Activated CD4-positive, alpha-beta memory T cell treated with anti-CD3 and anti-CD28 coated beads, Interleukin-2, amount 10 ng/mL, durations not matched to agents 7 days and 5 days (primary cell): Measurements from ENCODE around the gene MECR. TPM values are rescaled to one million over a fixed set of nuclear protein-coding genes. Genes with fewer than 3 reads are reported as not detected.

Experiments used
- CTCF ChIA-PET: fragments of 350-600 bp; sonication (Branson Sonifier 250); formaldehyde crosslinking; loops from one replicate; lab custom pipeline; 2021; ENCODE audit warnings: antibody characterized with exemption, inconsistent platforms; lab: Charles Lee
- POLR2A ChIA-PET: fragments of 350-600 bp; sonication (Branson Sonifier 250); formaldehyde crosslinking; loops from one replicate; lab custom pipeline; 2021; ENCODE audit warnings: antibody characterized with exemption; lab: Charles Lee
- DNase-seq: peaks from one replicate; pipeline ENCODE4 v3.0.0-alpha.2; 2020
- H3K27ac Mint-ChIP-seq: one replicate; pipeline ENCODE4 v1.8.0; 2021; ENCODE audit warnings: mild to moderate bottlenecking, mixed read lengths
- H3K27me3 Mint-ChIP-seq: one replicate; pipeline ENCODE4 v1.8.0; 2021; ENCODE audit warnings: mixed read lengths
- H3K36me3 Mint-ChIP-seq: one replicate; pipeline ENCODE4 v1.8.0; 2021; ENCODE audit warnings: low read depth, mixed read lengths
- H3K4me1 Mint-ChIP-seq: one replicate; pipeline ENCODE4 v1.8.0; 2021; ENCODE audit warnings: mixed read lengths
- H3K4me3 Mint-ChIP-seq: one replicate; pipeline ENCODE4 v1.8.0; 2021; ENCODE audit warnings: mild to moderate bottlenecking, mixed read lengths
- H3K9me3 Mint-ChIP-seq: one replicate; pipeline ENCODE4 v1.8.0; 2021; ENCODE audit warnings: mixed read lengths
- total RNA-seq, 2 experiments: library from RNA; stranded (reverse); gene quantifications; one replicate each; pipeline ENCODE4 v1.2.3, GENCODE V29; 2021

The MECR gene
- total RNA-seq, 2 experiments from 2014 or later: 13.9 to 17.6 TPM

DNA sequence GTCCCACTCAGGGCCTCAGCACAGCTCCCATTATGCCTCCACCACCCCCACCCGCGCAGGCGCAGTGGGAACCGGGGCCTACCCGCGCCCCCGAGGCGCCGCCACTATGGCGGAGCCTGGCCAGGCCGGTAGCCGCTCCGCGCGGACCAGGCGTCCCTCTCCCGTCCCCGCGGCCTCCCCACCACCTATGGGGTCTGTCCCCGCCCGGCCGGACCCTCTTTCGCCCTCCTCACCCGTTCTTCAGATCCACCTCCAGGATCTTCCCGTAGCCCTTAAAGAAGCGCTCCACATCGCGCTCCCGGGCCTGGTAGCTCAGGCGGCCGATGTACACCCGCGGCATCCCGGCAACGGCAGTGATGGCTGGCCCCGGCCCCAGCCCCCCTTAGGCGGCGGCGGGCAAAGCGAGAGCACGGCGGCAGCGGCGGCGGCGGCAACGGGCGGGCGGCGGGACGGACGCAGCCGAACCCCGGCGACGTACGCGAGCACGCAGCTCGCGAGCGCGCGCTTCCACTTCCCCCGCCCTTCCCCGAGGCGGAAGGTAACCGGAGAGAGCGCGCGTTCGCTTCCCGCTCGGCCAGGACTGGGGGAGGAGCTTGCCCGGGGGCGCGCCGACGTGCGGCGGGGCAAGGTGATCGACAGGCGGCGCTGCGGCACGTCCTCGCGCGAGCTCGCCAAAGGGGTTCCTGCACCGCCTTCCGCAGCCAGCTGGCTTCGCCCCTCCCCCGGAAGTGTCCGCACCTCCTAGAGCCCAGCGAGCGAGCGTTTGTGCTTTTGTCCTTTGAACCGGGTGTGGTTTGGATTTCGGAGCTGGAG is 49.1 kb downstream of the MECR start, which contains the start of gene SRSF4:
TSS of gene SRSF4 (minus strand) at position 488 of the 813 bp plus-strand sequence. CDS start at position 340, 148 bp downstream.
- peak; percentile 99 for DNase-seq
- Mint-ChIP-seq H3K9me3 (no peaks in the 10 kb centered on the region), H3K4me1 (peaks cover 50% of the 10 kb centered on the region), H3K27ac (peak within 1 kb of the TSS; percentile 95), H3K36me3 (peaks cover 39% of the 10 kb centered on the region), H3K27me3 (no peaks in the 10 kb centered on the region), H3K4me3 (peak within 1 kb of the TSS; percentile 98)
- ChIA-PET CTCF (interaction anchor here (0.6 to 6.5 kb wide), 27 partner anchors 10 to 1881 kb away, joined by 3 to 72 read pairs (median 4); partner anchors contain the start of genes EPB41, GMEB1, PTPRU and TAF12), POLR2A (interaction anchor here (0.6 to 6.1 kb wide), 37 partner anchors 9 to 1537 kb away, joined by 3 to 108 read pairs (median 8); partner anchors contain the start of genes ATP5IF1, EPB41, GMEB1 and MECR)

DNA sequence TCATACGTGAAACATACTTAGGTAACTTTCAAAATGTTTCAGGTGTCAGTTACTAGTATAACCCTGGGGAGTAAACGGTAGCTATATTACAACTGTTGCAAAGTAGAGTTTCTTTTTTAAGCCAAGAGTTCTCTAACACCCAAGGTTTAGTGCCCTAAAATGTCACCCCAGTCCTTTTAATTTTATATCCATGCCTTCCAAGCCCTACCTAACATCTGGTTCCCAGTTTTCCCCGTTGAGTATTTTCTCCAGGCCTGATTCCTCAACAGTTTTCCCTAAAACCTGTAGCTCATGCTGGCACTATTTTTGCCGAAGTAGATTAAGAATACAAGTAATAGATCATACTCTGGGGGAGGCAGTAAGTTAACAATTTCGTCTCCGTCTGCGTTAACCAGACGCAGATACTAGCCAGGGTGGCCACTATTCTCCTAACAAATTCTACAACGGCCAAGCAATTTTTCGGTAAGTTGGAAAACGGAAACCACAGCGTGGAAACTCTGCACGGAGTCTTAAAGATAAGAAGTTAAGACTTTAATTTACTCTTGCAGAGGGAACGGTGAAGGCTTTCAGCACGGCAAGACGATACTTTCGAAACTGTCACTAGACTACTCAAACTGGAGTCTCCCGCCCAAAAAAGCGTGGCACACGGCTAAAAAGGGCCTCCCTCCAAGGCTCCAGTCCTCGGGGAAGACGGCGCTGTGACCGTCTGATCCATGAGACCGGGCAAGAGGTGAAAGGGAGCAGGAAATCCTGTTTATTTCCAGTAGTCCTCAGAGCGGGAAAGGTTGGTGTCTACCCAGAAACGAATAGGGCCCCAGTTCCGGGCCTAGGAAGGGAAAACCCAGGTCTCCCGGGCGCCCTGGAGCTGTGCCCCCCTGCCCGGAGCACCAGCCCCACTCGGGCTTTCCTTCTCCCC is 50.0 kb downstream of the MECR start:
- Mint-ChIP-seq H3K27ac (peak overlapping the region; percentile 95), H3K4me3 (peak overlapping the region; percentile 98), H3K4me1 (peaks cover 55% of the 10 kb centered on the region), H3K27me3 (no peaks in the 10 kb centered on the region), H3K9me3 (no peaks in the 10 kb centered on the region), H3K36me3 (peaks cover 42% of the 10 kb centered on the region)
- ChIA-PET POLR2A (interaction anchor here (0.6 to 6.1 kb wide), 37 partner anchors 10 to 1538 kb away, joined by 3 to 108 read pairs (median 7); partner anchors contain the start of genes ATP5IF1, EPB41, GMEB1 and MECR), CTCF (interaction anchor here (1.3 to 6.5 kb wide), 12 partner anchors 10 to 538 kb away, joined by 3 to 72 read pairs (median 8); partner anchors contain the start of genes EPB41, GMEB1, TAF12 and YTHDF2)
- DNase-seq: no peak

DNA sequence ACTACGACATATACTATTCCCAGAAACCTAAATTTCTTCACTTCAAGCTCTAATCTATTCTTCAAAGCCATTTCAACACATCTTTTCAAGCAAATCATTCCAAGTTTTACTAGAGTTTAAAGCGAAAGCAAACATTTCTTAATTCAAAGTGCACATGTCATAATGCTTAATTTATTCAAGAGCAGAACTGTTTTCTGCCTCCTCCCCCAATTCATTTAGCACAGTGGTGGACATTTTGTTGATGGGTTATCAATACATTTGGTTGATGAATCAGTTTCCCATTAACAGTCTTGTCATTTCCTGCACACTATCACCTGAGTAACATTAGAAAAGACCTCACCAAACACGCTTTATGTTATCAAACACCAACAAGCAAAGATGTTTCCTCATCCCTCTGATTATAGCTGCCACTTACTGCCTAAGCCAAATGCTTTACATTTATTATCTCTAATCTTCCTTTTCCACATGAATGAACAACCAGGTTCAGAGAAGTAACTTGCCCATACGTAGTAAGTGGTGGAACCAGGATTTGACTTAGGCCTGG is 51.0 kb downstream of the MECR start:
- H3K4me1 Mint-ChIP-seq: peaks cover 55% of the 10 kb centered on the region

DNA sequence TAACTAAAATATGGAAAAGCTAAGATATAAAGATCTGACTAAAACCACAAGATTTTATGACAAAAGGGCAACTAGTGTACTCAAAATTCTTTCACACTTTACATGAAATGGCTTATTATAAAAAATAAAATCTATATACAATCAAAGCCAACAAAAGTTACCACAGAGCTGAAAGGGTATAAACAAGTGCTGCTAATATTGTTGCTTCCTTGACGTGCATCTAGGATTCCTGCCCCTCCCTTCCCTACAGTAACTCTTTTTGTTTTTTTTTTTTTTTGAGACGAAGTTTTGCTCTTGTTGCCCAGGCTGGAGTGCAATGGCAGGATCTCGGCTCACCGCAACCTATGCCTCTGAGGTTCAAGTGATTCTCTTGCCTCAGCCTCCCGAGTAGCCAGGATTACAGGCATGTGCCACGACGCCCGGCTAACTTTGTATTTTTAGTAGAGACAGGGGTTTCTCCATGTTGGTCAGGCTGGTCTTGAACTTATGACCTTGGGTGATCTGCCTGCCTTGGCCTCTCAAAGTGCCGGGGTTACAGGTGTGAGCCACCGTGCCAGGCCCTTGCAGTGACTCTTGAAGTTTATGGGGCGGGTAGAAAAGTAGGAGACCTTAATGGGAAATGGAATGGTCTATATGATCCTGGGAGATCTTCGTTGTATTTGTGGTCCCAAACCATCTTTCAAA is 53.6 kb downstream of the MECR start:
- no peak for DNase-seq
- ChIA-PET CTCF (interaction anchor here (0.6 to 1.5 kb wide), 3 partner anchors 20 to 436 kb away, joined by 3 read pairs; no protein-coding TSS in a partner anchor), POLR2A (interaction anchor here (1.5 kb wide), 1 partner anchor 11 kb away, joined by 3 read pairs; no protein-coding TSS in a partner anchor)
- peaks cover 53% of the 10 kb centered on the region for H3K4me1 Mint-ChIP-seq
- peaks cover 54% of the 10 kb centered on the region for H3K36me3 Mint-ChIP-seq
- peak overlapping the region; percentile 55 for H3K27ac Mint-ChIP-seq
- peak overlapping the region; percentile 7 for H3K4me3 Mint-ChIP-seq
- no peaks in the 10 kb centered on the region for H3K9me3 Mint-ChIP-seq
- H3K27me3 Mint-ChIP-seq: no peaks in the 10 kb centered on the region

More for the DNA sequence above, 51.0 kb downstream of the MECR start:
- CTCF ChIA-PET: interaction anchor here (3.2 to 6.5 kb wide), 2 partner anchors 9 to 22 kb away, joined by 23 to 72 read pairs; no protein-coding TSS in a partner anchor
- H3K27me3 Mint-ChIP-seq: no peaks in the 10 kb centered on the region
- H3K9me3 Mint-ChIP-seq: no peaks in the 10 kb centered on the region
- H3K36me3 Mint-ChIP-seq: peaks cover 42% of the 10 kb centered on the region
- DNase-seq: no peak
- POLR2A ChIA-PET: interaction anchor here (1.0 to 6.1 kb wide), 13 partner anchors 11 to 598 kb away, joined by 3 to 108 read pairs (median 12); partner anchors contain the start of genes EPB41, GMEB1, MECR and TMEM200B
- peak overlapping the region; percentile 98 for H3K4me3 Mint-ChIP-seq
- H3K27ac Mint-ChIP-seq: peak overlapping the region; percentile 95

DNA sequence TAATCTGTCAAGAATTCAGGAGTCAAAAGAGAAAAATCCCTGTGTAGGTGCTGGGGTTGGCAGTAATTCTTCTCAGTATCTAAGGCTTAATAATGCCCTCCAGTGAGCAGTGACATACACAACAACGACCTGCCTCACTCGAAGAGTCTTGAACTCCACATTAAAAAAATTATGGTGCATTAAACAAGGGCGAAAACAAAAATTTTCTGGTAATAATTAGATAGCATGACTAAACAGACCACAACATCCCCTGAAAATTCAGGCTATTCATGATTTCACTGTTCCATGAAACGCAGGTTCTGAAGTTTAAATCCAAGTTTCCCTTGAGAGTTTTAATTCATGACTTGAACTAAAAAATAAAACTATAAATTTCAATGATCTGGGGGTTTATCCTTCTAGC is 54.2 kb downstream of the MECR start:
- Mint-ChIP-seq H3K36me3 (peaks cover 58% of the 10 kb centered on the region), H3K27ac (no peak overlapping the region), H3K27me3 (no peaks in the 10 kb centered on the region), H3K4me1 (peaks cover 54% of the 10 kb centered on the region), H3K9me3 (no peaks in the 10 kb centered on the region), H3K4me3 (no peak overlapping the region)
- POLR2A ChIA-PET: interaction anchor here (0.7 to 1.5 kb wide), 2 partner anchors 10 to 16 kb away, joined by 3 read pairs; no protein-coding TSS in a partner anchor
- CTCF ChIA-PET: interaction anchor here (1.3 to 1.5 kb wide), 2 partner anchors 21 to 26 kb away, joined by 3 read pairs; no protein-coding TSS in a partner anchor
- no peak for DNase-seq

DNA sequence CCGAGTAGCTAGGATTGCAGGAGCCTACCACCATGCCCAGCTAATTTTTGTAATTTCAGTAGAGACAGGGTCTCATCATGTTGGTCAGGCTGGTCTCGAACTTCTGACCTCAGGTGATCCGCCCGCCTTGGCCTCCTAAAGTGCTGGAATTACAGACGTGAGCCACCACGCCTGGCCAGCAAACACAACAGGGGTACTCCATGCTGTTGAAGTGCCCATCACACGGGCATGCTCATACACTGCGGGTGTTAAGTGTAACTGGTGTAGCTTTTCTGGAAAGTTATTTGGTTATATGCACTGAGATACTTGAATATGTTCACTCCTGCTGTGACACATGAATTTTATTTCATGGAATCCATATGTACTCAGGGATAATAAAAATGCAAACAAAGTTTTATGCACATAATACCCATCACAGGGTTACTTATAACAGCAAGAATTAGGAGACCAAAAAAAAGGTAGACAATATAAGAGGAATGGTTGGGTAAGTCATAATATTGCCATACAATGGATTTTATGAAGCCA is 58.3 kb downstream of the MECR start:
- DNase-seq: no peak
- Mint-ChIP-seq H3K27ac (no peak overlapping the region), H3K36me3 (peaks cover 54% of the 10 kb centered on the region), H3K9me3 (no peaks in the 10 kb centered on the region), H3K4me1 (peaks cover 59% of the 10 kb centered on the region), H3K4me3 (no peak overlapping the region), H3K27me3 (no peaks in the 10 kb centered on the region)
- ChIA-PET CTCF (interaction anchor here (1.6 to 5.0 kb wide), 3 partner anchors 8 to 30 kb away, joined by 4 to 23 read pairs (median 21); partner anchors contain the start of gene SRSF4), POLR2A (interaction anchor here (1.1 to 9.2 kb wide), 2 partner anchors 8 to 12 kb away, joined by 4 to 108 read pairs; partner anchors contain the start of gene SRSF4)

DNA sequence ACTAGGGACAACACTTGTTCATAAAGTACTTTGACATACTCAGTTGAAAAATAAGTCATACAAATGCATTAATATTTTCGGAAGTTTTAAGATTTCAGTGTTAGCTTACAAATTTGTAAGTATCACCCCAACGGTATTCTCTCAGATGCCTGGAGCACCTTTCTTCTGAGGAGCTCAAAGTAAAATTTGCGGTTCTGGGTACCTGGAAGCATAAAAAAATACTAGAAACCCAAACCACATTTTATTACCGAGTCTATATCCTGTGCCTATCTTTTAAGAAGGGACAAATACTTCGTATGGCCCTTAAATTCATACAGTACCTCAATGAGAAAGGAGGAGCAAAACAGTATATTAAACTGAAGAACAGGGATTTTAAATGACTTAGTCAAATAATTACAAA is 59.2 kb downstream of the MECR start:
- Mint-ChIP-seq H3K4me3 (peak overlapping the region; percentile 17), H3K27ac (peak overlapping the region; percentile 40), H3K4me1 (peaks cover 59% of the 10 kb centered on the region), H3K9me3 (no peaks in the 10 kb centered on the region), H3K27me3 (no peaks in the 10 kb centered on the region), H3K36me3 (peaks cover 53% of the 10 kb centered on the region)
- DNase-seq: no peak
- ChIA-PET POLR2A (interaction anchor here (1.0 to 9.2 kb wide), 3 partner anchors 9 to 287 kb away, joined by 3 to 108 read pairs (median 4); partner anchors contain the start of gene SRSF4), CTCF (interaction anchor here (0.6 to 5.0 kb wide), 5 partner anchors 9 to 430 kb away, joined by 3 to 23 read pairs (median 4); partner anchors contain the start of gene SRSF4)

DNA sequence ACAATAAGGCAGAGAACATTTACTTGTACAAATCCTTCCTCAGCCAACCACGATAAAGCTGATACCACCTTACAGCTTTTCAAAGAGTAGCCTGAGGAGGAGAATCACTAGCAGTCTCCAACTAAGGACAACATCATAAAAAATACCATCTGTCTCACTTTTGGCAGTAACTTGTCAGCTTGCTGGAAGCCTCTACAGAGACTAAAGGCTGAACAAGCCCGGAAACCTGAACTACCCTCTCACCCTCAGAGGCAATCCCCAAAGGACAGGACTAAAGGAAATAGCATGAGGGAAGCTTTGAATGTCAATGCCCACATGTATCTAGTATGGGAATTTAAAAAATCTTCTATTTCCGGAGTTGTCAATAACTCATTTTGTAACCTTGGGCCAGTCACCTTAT is 59.6 kb downstream of the MECR start:
- no peaks in the 10 kb centered on the region for H3K9me3 Mint-ChIP-seq
- H3K36me3 Mint-ChIP-seq: peaks cover 56% of the 10 kb centered on the region
- no peaks in the 10 kb centered on the region for H3K27me3 Mint-ChIP-seq
- DNase-seq: no peak
- H3K4me3 Mint-ChIP-seq: no peak overlapping the region
- CTCF ChIA-PET: interaction anchor here (0.6 to 5.0 kb wide), 4 partner anchors 10 to 430 kb away, joined by 3 to 23 read pairs (median 12); partner anchors contain the start of gene SRSF4
- H3K27ac Mint-ChIP-seq: peak overlapping the region; percentile 12
- peaks cover 60% of the 10 kb centered on the region for H3K4me1 Mint-ChIP-seq
- POLR2A ChIA-PET: interaction anchor here (0.8 to 9.2 kb wide), 4 partner anchors 10 to 286 kb away, joined by 3 to 108 read pairs (median 4); partner anchors contain the start of gene SRSF4

DNA sequence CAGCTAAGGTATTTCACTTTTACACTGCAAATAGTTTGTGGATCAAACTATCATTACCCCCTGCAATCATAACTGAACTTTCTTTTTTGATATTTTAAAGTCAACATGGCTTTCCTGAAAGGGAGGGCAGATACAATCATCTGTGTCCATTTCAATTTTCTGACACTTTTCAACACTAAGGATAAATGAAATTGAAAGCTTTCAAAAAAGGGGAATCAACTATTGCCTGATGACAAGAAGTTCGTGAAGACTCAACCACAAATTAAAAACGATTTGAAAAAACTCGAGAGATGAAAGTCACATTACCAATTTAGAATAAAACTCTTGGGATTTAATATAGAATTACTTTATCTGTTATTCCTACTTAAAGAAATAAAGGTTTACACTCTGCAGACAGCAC is 60.8 kb downstream of the MECR start:
- Mint-ChIP-seq H3K36me3 (peaks cover 67% of the 10 kb centered on the region), H3K27me3 (no peaks in the 10 kb centered on the region), H3K27ac (no peak overlapping the region), H3K4me1 (peaks cover 68% of the 10 kb centered on the region), H3K9me3 (no peaks in the 10 kb centered on the region), H3K4me3 (no peak overlapping the region)
- DNase-seq: no peak
- ChIA-PET CTCF (interaction anchor here (0.8 to 5.0 kb wide), 3 partner anchors 11 to 32 kb away, joined by 3 to 23 read pairs (median 21); partner anchors contain the start of gene SRSF4), POLR2A (interaction anchor here (0.8 to 9.2 kb wide), 2 partner anchors 11 to 46 kb away, joined by 3 to 108 read pairs; partner anchors contain the start of gene SRSF4)

DNA sequence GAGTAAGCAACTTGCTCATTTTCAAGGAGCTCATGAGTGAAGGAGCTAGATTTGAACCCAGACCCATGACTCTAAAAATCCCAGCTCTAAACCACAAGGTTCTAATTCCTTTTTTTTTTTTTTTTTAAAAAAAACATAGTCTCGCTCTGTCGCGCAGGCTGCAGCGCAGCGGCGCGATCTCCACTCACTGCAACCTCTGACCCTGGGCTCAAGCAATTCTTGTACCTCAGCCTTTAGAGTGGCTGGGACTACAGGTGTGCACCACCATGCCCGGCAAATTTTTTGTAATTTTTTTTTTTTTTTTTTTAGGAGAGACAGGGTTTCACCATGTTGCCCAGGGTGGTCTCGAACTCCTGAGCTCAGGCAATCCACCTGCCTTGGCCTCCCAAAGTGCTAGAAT is 62.8 kb downstream of the MECR start:
- H3K4me3 Mint-ChIP-seq: no peak overlapping the region
- peaks cover 73% of the 10 kb centered on the region for H3K4me1 Mint-ChIP-seq
- no peaks in the 10 kb centered on the region for H3K9me3 Mint-ChIP-seq
- H3K27ac Mint-ChIP-seq: no peak overlapping the region
- DNase-seq: no peak
- ChIA-PET POLR2A (interaction anchor here (1.3 to 9.2 kb wide), 2 partner anchors 13 to 29 kb away, joined by 3 to 108 read pairs; partner anchors contain the start of gene SRSF4), CTCF (interaction anchor here (0.7 to 1.5 kb wide), 5 partner anchors 14 to 744 kb away, joined by 3 to 8 read pairs (median 3); partner anchors contain the start of gene SRSF4)
- H3K27me3 Mint-ChIP-seq: no peaks in the 10 kb centered on the region
- peaks cover 80% of the 10 kb centered on the region for H3K36me3 Mint-ChIP-seq
